Iris pigment epithelial cell (primary cell): ENCODE measurements around the gene PCDHAC2.

Source experiments
- DNase-seq: peaks from one replicate; pipeline ENCODE4 v3.0.0-alpha.2; 2011; ENCODE audit warnings: low read depth

Gene PCDHAC2

DNA sequence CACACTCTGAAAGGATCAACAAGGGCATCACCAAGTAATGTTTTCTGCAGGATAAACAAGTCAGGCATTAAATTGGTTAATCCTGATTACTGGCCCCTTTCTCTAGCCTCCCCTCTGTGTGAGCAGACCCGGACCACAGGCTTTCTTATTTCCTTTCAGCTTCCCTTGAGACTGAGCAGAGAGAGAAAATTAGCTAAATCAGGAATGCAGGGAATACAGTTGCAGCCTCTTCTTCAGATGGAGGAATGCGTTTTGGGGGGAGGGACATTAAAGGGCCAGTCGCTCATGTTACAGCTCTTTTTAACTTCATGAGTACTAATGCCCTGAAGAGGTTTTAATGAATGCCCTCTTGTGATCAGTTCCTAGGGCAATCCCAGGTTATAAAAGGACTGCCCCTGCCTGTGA is 19.8 kb downstream of the PCDHAC2 start:
- DNase-seq: no peak

DNA sequence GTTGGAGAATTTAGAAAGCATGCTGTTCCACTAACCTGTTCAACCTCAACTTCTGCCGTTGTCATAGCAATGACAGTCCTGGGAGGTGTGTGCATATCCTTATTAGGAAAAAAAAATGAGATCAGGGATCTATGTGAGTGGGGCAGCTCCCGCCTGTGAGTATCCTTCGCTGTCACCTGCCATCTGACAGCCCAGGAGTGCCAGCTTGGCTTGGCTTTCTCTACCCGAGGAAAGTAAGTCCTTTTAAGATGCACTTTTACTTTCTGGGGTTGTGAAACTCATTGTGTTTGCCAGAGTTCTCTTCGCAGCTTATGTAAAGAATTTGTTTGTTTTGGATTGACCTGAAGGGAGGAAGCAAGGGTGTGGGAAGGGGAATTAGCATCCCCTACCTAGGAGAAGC is 21.8 kb downstream of the PCDHAC2 start:
- DNase-seq: no peak

DNA sequence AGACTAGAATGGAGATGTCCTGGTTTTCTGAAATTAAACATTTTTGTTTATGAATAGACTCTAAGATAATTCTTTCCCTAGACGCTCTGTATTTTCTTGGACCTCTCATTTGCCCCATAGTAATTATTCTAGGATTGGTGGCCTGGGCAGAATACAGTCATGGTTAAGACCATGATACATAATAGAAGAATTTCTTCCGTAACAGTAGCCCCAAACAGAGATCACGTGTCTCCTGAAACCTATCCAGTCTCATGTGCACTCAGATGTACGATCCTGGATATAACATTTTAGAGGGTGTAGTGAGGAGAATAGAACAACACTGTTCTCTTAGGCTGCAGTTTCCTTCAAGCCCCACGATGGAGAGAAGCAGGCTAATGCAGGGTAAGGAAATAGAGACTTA is 22.3 kb downstream of the PCDHAC2 start:
- DNase-seq: no peak

- DNase-seq: no peak
Measured at GRCh38 chr5:140989254-140990020, 23.2 kb downstream of the PCDHAC2 start.

DNA sequence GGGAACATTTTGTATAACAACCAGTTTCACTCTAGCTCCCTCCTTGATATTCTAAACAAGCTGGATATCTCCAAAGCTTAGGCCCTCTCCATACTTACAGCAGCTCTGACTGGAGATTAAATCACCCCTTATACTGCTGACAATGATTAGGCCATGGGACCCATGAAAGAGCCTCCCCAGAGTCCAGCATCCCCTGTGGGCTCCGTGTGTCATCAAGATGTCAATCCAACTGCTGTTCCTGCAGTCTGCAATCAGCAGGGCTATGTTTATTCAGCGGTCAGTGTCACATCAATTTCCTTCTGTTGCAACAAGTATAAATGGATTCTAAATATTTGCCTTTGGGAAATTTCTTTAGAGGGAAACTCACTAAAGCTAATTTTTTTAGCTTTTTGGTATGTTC is 26.6 kb downstream of the PCDHAC2 start:
- no peak for DNase-seq

- no peak for DNase-seq
Measured at GRCh38 chr5:140996060-140996459, 29.8 kb downstream of the PCDHAC2 start.

GRCh38 chr5:140998921-140999410 is 32.7 kb downstream of the PCDHAC2 start:
- DNase-seq: no peak

- no peak for DNase-seq
Measured at GRCh38 chr5:141001446-141001843, 35.2 kb downstream of the PCDHAC2 start.

GRCh38 chr5:141001844-141002604 is 35.7 kb downstream of the PCDHAC2 start:
- no peak for DNase-seq

GRCh38 chr5:141002605-141002965 is 36.3 kb downstream of the PCDHAC2 start:
- no peak for DNase-seq

DNA sequence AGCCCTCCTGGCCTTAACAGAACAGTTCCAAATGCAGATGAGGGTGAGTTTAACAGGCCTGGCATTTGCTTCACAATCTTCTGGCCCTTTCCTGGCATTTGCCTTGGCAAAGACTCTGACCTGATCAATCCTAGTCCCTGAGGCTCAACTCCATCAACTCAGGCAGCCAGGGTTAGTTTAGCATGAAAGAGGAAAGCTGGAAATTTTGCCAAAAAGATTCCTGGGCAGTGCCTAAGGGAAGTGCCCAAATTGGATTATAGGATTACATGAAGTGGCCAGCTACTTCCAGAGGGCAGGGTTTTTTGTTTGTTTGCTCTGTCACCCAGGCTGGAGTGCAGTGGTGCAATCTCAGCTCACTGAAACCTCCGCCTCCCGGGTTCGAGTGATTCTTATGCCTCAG is 36.8 kb downstream of the PCDHAC2 start:
- no peak for DNase-seq

- no peak for DNase-seq
Measured at GRCh38 chr5:141003791-141004611, 37.7 kb downstream of the PCDHAC2 start.

GRCh38 chr5:141007791-141008190 is 41.5 kb downstream of the PCDHAC2 start:
- no peak for DNase-seq

GRCh38 chr5:141010047-141010793 is 43.9 kb downstream of the PCDHAC2 start:
- no peak for DNase-seq

DNA sequence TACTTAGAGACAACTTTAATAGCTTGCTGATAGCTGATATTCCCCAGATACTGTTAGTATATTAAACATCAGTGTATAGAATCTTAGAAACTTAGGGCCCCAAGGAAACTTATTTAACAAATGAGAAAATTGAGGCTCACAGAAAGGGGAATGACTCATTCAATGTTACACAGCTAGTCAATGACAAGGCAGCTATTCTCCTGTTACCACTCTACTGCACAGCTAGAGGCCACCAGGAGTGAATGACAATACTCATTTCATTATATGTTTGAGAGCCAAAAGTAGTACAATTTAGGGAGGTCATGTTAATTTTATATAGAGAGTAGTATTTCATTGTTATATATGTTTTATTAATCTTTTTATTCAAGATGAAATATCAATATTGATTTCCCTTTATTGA is 51.7 kb downstream of the PCDHAC2 start:
- DNase-seq: no peak
